SK-N-SH treated with all-trans-retinoic acid at 6 μM for 48 hours (cell line): ENCODE data around the gene IKZF3.

Source experiments
- ATAC-seq: fragments of 200-7000 bp; cut with Tn5 transposase; 3 replicates; pipeline ENCODE4 v1.9.1; 2020; ENCODE audit warnings: mild to moderate bottlenecking, moderate library complexity
- ESRRG ChIP-seq: fragments of 250-450 bp; sonication (Bioruptor Pico); IDR thresholded peaks from 2 replicates; pipeline ENCODE4 v1.6.1; 2021; ENCODE audit warnings: mild to moderate bottlenecking
- GLIS3 ChIP-seq: fragments of 250-450 bp; sonication (Bioruptor Pico); IDR thresholded peaks from 2 replicates; pipeline ENCODE4 v1.5.0; 2020; ENCODE audit warnings: mild to moderate bottlenecking, moderate library complexity
- ISL1 ChIP-seq: fragments of 250-450 bp; sonication (Bioruptor Pico); IDR thresholded peaks from 2 replicates; pipeline ENCODE4 v2.1.2; 2022; ENCODE audit warnings: mild to moderate bottlenecking, moderate library complexity
- OSR1 ChIP-seq: fragments of 250-450 bp; sonication (Bioruptor Pico); IDR thresholded peaks from 2 replicates; pipeline ENCODE4 v1.8.0; 2022; ENCODE audit warnings: moderate library complexity, mild to moderate bottlenecking, inconsistent platforms
- PPARA ChIP-seq: fragments of 250-450 bp; sonication (Bioruptor Pico); IDR thresholded peaks from 2 replicates; pipeline ENCODE4 v1.5.0; 2020; ENCODE audit warnings: mild to moderate bottlenecking, borderline replicate concordance
- RARB ChIP-seq: fragments of 250-450 bp; sonication (Bioruptor Pico); IDR thresholded peaks from 2 replicates; pipeline ENCODE4 v1.8.0; 2021; ENCODE audit warnings: mild to moderate bottlenecking, moderate library complexity
- TOX ChIP-seq: fragments of 250-450 bp; sonication (Bioruptor Pico); IDR thresholded peaks from 2 replicates; pipeline ENCODE4 v1.8.0; 2021; ENCODE audit warnings: mild to moderate bottlenecking, moderate library complexity, borderline replicate concordance
- ZFP3 ChIP-seq: fragments of 250-450 bp; sonication (Bioruptor Pico); IDR thresholded peaks from 2 replicates; pipeline ENCODE4 v1.5.0; 2020; ENCODE audit warnings: mild to moderate bottlenecking, moderate library complexity
- ZFP30 ChIP-seq: fragments of 450-650 bp; formaldehyde crosslinking; IDR thresholded peaks from 2 replicates; pipeline ENCODE4 v1.5.0; 2022; ENCODE audit warnings: mild to moderate bottlenecking, moderate library complexity
- ZNF565 ChIP-seq: fragments of 450-650 bp; formaldehyde crosslinking; conservative IDR thresholded peaks from 2 replicates; pipeline ENCODE4 v1.5.0; 2020; ENCODE audit warnings: low read depth, mild to moderate bottlenecking, moderate library complexity
- ZNF70 ChIP-seq: fragments of 450-650 bp; formaldehyde crosslinking; IDR thresholded peaks from 2 replicates; pipeline ENCODE4 v1.5.0; 2020; ENCODE audit warnings: mild to moderate bottlenecking, moderate library complexity
- ZNF8 ChIP-seq: fragments of 450-650 bp; formaldehyde crosslinking; IDR thresholded peaks from 2 replicates; pipeline ENCODE4 v1.5.0; 2020; ENCODE audit warnings: mild to moderate bottlenecking, moderate library complexity
- TF ChIP-seq, protein P1 (sequence below): fragments of 250-450 bp; sonication (Bioruptor Pico); IDR thresholded peaks from 2 replicates; pipeline ENCODE4 v1.5.1; 2021; ENCODE audit warnings: mild to moderate bottlenecking, moderate library complexity
- TF ChIP-seq, protein P2 (sequence below): fragments of 250-450 bp; sonication (Bioruptor Pico); IDR thresholded peaks from 2 replicates; pipeline ENCODE4 v1.8.0; 2020; ENCODE audit warnings: mild to moderate bottlenecking, moderate library complexity, borderline replicate concordance
- TF ChIP-seq, protein P3 (sequence below): fragments of 250-450 bp; sonication (Bioruptor Pico); IDR thresholded peaks from 2 replicates; pipeline ENCODE4 v1.8.0; 2021; ENCODE audit warnings: low read depth, mild to moderate bottlenecking, moderate library complexity, borderline replicate concordance
- TF ChIP-seq, protein P4 (sequence below): fragments of 250-450 bp; sonication (Bioruptor Pico); IDR thresholded peaks from 2 replicates; pipeline ENCODE4 v1.5.0; 2020; ENCODE audit warnings: mild to moderate bottlenecking, moderate library complexity
- TF ChIP-seq, protein P5 (sequence below): fragments of 250-450 bp; sonication (Bioruptor Pico); IDR thresholded peaks from 2 replicates; pipeline ENCODE4 v1.5.1; 2020; ENCODE audit warnings: low read depth, mild to moderate bottlenecking, moderate library complexity

IKZF3 gene

DNA sequence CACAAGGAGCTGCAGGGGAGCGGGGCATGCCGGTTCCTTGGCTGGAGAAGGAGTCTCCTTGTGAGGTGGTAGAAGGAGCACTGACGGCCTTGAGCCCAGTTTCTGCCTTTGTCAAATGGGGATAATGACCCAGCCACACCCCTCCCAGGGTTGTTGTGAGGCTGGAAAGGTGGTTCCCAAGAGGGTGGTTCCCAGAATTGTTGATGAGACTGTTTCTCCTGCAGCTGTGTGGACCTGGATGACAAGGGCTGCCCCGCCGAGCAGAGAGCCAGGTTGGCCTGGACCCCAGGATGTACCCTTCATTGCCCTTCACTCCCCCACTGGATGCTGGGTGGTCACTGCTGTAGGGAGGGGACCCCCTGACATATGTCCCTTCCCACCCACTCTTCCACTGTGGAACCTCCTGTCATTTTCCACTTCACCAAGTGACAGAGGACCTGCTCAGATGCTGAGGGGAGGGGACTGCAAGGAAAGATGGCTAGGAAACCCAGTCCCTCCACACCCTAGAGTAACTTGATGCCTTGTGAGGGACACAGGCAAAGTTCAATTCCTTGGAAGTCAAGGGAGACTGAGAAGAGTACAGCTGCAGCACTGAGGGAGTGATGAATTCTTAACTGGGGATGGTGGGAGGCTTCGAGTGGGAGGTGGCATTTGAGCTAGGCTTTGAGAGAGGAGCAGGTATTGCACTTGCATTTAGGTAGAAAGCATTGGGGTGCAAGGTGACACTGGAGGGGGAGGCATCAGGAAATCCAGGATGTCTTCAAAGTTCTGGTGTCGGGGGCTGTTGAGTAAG lies 144.4 kb downstream of the IKZF3 start (continued):
- TF ChIP-seq, protein P1, sequence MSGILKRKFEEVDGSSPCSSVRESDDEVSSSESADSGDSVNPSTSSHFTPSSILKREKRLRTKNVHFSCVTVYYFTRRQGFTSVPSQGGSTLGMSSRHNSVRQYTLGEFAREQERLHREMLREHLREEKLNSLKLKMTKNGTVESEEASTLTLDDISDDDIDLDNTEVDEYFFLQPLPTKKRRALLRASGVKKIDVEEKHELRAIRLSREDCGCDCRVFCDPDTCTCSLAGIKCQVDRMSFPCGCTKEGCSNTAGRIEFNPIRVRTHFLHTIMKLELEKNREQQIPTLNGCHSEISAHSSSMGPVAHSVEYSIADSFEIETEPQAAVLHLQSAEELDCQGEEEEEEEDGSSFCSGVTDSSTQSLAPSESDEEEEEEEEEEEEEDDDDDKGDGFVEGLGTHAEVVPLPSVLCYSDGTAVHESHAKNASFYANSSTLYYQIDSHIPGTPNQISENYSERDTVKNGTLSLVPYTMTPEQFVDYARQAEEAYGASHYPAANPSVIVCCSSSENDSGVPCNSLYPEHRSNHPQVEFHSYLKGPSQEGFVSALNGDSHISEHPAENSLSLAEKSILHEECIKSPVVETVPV = no peak
- TF ChIP-seq ZNF8 (no peak), ZFP3 (no peak), OSR1 (CRISPR knock-in tag) (no peak), ESRRG (no peak)
- TF ChIP-seq, protein P2, sequence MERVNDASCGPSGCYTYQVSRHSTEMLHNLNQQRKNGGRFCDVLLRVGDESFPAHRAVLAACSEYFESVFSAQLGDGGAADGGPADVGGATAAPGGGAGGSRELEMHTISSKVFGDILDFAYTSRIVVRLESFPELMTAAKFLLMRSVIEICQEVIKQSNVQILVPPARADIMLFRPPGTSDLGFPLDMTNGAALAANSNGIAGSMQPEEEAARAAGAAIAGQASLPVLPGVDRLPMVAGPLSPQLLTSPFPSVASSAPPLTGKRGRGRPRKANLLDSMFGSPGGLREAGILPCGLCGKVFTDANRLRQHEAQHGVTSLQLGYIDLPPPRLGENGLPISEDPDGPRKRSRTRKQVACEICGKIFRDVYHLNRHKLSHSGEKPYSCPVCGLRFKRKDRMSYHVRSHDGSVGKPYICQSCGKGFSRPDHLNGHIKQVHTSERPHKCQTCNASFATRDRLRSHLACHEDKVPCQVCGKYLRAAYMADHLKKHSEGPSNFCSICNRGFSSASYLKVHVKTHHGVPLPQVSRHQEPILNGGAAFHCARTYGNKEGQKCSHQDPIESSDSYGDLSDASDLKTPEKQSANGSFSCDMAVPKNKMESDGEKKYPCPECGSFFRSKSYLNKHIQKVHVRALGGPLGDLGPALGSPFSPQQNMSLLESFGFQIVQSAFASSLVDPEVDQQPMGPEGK (CRISPR knock-in tag) = no peak
- TF ChIP-seq, protein P3, sequence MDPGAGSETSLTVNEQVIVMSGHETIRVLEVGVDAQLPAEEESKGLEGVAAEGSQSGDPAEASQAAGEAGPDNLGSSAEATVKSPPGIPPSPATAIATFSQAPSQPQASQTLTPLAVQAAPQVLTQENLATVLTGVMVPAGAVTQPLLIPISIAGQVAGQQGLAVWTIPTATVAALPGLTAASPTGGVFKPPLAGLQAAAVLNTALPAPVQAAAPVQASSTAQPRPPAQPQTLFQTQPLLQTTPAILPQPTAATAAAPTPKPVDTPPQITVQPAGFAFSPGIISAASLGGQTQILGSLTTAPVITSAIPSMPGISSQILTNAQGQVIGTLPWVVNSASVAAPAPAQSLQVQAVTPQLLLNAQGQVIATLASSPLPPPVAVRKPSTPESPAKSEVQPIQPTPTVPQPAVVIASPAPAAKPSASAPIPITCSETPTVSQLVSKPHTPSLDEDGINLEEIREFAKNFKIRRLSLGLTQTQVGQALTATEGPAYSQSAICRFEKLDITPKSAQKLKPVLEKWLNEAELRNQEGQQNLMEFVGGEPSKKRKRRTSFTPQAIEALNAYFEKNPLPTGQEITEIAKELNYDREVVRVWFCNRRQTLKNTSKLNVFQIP (CRISPR knock-in tag) = no peak
- TF ChIP-seq, all 23 proteins: peak for 0

DNA sequence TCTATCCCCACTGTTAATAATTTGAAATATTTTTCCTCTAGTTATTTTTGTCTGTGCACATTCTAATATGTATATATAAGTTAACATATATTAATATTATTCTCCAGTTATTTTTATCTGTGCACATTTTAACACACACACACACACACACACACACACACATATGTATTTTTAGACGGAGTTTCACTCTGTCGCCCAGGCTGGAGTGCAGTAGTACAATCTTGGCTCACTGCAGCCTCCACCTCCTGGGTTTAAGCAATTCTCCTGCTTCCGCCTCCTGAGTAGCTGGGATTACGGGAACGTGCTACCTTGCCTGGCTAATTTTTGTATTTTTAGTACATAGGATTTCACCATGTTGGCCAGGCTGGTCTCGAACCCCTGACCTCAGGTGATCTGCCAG lies 146.5 kb downstream of the IKZF3 start:
- no peak for TF ChIP-seq ZFP30 (CRISPR knock-in tag)
- no peak for TF ChIP-seq TOX (CRISPR knock-in tag)
- TF ChIP-seq ZNF8 = no peak
- TF ChIP-seq, protein P4, sequence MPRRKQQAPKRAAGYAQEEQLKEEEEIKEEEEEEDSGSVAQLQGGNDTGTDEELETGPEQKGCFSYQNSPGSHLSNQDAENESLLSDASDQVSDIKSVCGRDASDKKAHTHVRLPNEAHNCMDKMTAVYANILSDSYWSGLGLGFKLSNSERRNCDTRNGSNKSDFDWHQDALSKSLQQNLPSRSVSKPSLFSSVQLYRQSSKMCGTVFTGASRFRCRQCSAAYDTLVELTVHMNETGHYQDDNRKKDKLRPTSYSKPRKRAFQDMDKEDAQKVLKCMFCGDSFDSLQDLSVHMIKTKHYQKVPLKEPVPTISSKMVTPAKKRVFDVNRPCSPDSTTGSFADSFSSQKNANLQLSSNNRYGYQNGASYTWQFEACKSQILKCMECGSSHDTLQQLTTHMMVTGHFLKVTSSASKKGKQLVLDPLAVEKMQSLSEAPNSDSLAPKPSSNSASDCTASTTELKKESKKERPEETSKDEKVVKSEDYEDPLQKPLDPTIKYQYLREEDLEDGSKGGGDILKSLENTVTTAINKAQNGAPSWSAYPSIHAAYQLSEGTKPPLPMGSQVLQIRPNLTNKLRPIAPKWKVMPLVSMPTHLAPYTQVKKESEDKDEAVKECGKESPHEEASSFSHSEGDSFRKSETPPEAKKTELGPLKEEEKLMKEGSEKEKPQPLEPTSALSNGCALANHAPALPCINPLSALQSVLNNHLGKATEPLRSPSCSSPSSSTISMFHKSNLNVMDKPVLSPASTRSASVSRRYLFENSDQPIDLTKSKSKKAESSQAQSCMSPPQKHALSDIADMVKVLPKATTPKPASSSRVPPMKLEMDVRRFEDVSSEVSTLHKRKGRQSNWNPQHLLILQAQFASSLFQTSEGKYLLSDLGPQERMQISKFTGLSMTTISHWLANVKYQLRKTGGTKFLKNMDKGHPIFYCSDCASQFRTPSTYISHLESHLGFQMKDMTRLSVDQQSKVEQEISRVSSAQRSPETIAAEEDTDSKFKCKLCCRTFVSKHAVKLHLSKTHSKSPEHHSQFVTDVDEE (CRISPR knock-in tag) = no peak
- no peak for TF ChIP-seq ESRRG
- TF ChIP-seq OSR1 (CRISPR knock-in tag) = no peak
- TF ChIP-seq, protein P3 (CRISPR knock-in tag) = no peak
- no peak for TF ChIP-seq PPARA (CRISPR knock-in tag)
- no peak for TF ChIP-seq ZNF70 (CRISPR knock-in tag)
- no peak for TF ChIP-seq GLIS3 (CRISPR knock-in tag)
- TF ChIP-seq, protein P2 (CRISPR knock-in tag) = no peak
- ATAC-seq = no peak

DNA sequence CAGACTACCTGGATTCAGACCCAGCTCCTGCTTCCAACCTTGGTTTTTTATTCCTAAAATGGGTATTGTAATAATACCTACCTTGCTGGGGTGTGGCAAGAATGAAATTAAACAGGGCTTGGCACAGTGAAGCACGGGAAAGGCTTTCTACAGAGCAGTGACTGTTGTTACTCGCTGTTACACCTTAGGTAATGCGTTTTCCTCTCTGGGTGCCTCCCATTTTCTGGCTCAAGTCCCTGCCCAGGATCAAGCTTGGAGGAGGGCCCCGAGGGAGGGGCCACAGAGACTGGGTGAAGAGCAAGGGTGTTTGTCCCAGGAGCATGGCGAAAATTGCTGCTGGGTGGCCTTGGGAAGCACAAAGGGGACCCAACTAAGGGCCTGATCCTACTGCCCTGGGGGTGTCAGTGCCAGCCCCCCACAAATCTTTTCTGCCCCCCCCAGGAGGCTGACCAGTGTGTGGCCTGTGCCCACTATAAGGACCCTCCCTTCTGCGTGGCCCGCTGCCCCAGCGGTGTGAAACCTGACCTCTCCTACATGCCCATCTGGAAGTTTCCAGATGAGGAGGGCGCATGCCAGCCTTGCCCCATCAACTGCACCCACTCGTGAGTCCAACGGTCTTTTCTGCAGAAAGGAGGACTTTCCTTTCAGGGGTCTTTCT lies 147.1 kb downstream of the IKZF3 start:
- no peak for ATAC-seq
- TF ChIP-seq TOX (CRISPR knock-in tag) (no peak), ZNF565 (no peak), ISL1 (CRISPR knock-in tag) (no peak), RARB (no peak), ZNF70 (CRISPR knock-in tag) (no peak)
- TF ChIP-seq, protein P5, sequence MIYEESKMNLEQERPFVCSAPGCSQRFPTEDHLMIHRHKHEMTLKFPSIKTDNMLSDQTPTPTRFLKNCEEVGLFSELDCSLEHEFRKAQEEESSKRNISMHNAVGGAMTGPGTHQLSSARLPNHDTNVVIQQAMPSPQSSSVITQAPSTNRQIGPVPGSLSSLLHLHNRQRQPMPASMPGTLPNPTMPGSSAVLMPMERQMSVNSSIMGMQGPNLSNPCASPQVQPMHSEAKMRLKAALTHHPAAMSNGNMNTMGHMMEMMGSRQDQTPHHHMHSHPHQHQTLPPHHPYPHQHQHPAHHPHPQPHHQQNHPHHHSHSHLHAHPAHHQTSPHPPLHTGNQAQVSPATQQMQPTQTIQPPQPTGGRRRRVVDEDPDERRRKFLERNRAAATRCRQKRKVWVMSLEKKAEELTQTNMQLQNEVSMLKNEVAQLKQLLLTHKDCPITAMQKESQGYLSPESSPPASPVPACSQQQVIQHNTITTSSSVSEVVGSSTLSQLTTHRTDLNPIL (CRISPR knock-in tag) = no peak
- TF ChIP-seq, protein P3 (CRISPR knock-in tag) = no peak
- TF ChIP-seq, all 23 proteins: peak for 0
